ENCODE measurements around the gene CIDEB.

The CIDEB gene

DNA sequence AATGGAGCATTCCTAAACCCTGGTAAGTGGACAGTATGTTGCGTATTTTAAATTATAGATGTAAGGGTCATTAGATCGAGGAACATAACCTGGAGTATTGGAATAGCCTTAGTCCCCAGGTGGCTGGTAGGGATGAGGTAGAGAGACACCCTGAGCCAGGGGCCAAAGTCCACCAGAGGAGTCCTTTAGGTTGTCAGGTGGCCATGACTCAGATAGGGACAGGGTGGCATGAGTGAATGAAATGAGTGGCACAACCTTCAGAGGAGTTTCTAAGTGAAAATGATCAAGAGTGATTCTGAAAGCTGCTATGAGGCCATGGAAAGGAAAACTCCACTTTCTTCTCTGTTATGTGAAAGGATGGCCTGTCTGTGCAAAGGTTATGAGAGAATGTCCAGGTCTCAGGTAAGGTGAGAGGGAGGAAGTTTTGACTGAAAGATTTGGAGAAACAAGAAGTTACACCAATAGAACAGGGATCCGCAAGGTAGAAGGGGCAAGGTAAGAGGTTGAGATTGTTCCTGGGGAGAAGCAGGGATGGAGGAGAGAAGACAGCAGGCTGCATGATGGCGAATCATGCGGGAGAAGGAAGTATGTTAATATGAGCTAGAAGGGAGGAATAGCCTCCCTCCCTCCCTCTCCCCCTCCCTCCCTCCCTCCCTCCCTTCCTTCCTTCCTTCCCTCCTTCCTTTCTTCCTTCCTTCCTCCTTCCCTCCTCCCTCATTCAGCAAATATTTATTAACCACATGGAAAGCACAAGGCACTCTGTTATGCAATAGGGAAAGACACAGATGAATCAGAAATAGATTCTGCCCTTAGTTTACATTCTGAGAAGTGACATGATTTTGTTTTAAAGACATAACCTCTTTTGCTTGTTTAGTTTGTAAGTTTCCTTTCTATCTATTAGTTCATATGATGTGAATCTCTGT is 46.0 kb upstream of the CIDEB start:
- Histone ChIP-seq H3K27ac (ENCODE audit: low read depth, low read length) (no peak overlapping the region), H3K27me3 (ENCODE audit: low read length) (no peaks in the 10 kb centered on the region), H3K36me3 (ENCODE audit: low read length) (no peaks in the 10 kb centered on the region), H3K9me2 (replicated peaks; ENCODE audit: insufficient read depth, low read length) (no peaks in the 10 kb centered on the region), H2AFZ (ENCODE audit: low read depth, low read length, severe bottlenecking) (no peak overlapping the region), H3K4me2 (ENCODE audit: low read depth, low read length, poor library complexity, severe bottlenecking) (no peak overlapping the region), H3K79me2 (ENCODE audit: insufficient read depth, low read length) (no peaks in the 10 kb centered on the region), H3K9ac (ENCODE audit: low read length) (no peak overlapping the region), H4K20me1 (ENCODE audit: low read depth, low read length) (no peaks in the 10 kb centered on the region), H3F3A (ENCODE audit: insufficient read depth) (no peaks in the 10 kb centered on the region), H3K9me3 (ENCODE audit: insufficient read depth, low read length) (no peaks in the 10 kb centered on the region), H3K4me3 (ENCODE audit: insufficient read depth, low read length, poor library complexity, severe bottlenecking) (no peak overlapping the region)
- no peak for TF ChIP-seq EZH2phosphoT487 (conservative IDR thresholded peaks at IDR 0.05; ENCODE audit: low read length)
- TF ChIP-seq, protein P1, sequence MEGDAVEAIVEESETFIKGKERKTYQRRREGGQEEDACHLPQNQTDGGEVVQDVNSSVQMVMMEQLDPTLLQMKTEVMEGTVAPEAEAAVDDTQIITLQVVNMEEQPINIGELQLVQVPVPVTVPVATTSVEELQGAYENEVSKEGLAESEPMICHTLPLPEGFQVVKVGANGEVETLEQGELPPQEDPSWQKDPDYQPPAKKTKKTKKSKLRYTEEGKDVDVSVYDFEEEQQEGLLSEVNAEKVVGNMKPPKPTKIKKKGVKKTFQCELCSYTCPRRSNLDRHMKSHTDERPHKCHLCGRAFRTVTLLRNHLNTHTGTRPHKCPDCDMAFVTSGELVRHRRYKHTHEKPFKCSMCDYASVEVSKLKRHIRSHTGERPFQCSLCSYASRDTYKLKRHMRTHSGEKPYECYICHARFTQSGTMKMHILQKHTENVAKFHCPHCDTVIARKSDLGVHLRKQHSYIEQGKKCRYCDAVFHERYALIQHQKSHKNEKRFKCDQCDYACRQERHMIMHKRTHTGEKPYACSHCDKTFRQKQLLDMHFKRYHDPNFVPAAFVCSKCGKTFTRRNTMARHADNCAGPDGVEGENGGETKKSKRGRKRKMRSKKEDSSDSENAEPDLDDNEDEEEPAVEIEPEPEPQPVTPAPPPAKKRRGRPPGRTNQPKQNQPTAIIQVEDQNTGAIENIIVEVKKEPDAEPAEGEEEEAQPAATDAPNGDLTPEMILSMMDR (IDR thresholded peaks at IDR 0.05; ENCODE audit: insufficient read depth, low read length, poor library complexity, severe bottlenecking) = no peak

DNA sequence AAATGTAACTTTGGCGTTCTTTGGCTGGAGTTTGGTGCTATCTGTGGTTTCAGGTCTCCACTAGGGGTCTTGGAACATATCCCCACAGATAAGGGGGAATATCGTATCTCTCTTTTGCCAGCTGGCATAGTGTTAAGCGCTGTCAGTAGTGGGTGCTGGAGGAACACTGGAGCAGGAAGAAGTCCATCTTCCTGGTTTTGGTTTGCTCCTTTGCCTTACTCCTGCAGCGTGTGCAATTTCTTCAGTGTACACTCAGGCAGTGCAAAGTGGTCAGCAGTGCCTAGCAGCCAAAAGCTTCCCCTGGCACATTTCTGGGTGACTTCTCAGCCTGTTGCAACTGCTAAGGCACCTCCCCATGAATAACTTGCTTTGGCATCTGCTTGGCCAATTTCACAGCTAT is 43.7 kb upstream of the CIDEB start:
- Histone ChIP-seq H3K9ac (ENCODE audit: low read length) (no peak overlapping the region), H3K4me3 (ENCODE audit: insufficient read depth, low read length, poor library complexity, severe bottlenecking) (no peak overlapping the region), H3K27ac (ENCODE audit: low read depth, low read length) (no peak overlapping the region), H3K36me3 (ENCODE audit: low read length) (no peaks in the 10 kb centered on the region), H3K4me2 (ENCODE audit: low read depth, low read length, poor library complexity, severe bottlenecking) (no peak overlapping the region), H3K79me2 (ENCODE audit: insufficient read depth, low read length) (no peaks in the 10 kb centered on the region), H4K20me1 (ENCODE audit: low read depth, low read length) (no peaks in the 10 kb centered on the region), H3K27me3 (ENCODE audit: low read length) (no peaks in the 10 kb centered on the region), H3K9me3 (ENCODE audit: insufficient read depth, low read length) (no peaks in the 10 kb centered on the region), H2AFZ (ENCODE audit: low read depth, low read length, severe bottlenecking) (no peak overlapping the region), H3K9me2 (replicated peaks; ENCODE audit: insufficient read depth, low read length) (no peaks in the 10 kb centered on the region), H3F3A (ENCODE audit: insufficient read depth) (no peaks in the 10 kb centered on the region)
- no peak for TF ChIP-seq EZH2phosphoT487 (conservative IDR thresholded peaks at IDR 0.05; ENCODE audit: low read length)
- TF ChIP-seq, protein P1 (IDR thresholded peaks at IDR 0.05; ENCODE audit: insufficient read depth, low read length, poor library complexity, severe bottlenecking) = no peak

DNA sequence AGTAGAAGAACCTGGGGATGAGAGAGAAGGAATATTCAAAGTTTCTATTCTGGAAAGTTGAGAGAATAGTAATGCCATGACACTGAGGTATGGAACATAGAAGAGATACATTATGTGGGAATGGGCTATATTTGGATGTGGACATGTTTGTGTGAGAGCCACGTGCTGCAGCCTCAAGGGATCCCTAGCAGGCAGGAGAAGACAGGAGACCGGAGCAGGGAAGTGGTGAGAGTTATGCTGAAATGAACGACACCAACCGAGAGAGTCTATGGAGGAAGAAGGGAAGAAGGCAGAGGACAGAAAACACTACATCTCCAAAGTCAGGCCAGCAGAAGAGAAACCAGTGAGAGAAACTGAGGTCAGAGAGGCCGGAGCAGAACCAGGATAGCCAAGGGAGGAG is 42.0 kb upstream of the CIDEB start:
- Histone ChIP-seq H3F3A (ENCODE audit: insufficient read depth) (no peaks in the 10 kb centered on the region), H3K36me3 (ENCODE audit: low read length) (no peaks in the 10 kb centered on the region), H3K79me2 (ENCODE audit: insufficient read depth, low read length) (no peaks in the 10 kb centered on the region), H3K4me2 (ENCODE audit: low read depth, low read length, poor library complexity, severe bottlenecking) (no peak overlapping the region), H3K9me3 (ENCODE audit: insufficient read depth, low read length) (no peaks in the 10 kb centered on the region), H3K27ac (ENCODE audit: low read depth, low read length) (no peak overlapping the region), H3K4me3 (ENCODE audit: insufficient read depth, low read length, poor library complexity, severe bottlenecking) (no peak overlapping the region), H3K9me2 (replicated peaks; ENCODE audit: insufficient read depth, low read length) (no peaks in the 10 kb centered on the region), H4K20me1 (ENCODE audit: low read depth, low read length) (no peaks in the 10 kb centered on the region), H3K9ac (ENCODE audit: low read length) (no peak overlapping the region), H2AFZ (ENCODE audit: low read depth, low read length, severe bottlenecking) (no peak overlapping the region), H3K27me3 (ENCODE audit: low read length) (no peaks in the 10 kb centered on the region)
- no peak for TF ChIP-seq EZH2phosphoT487 (conservative IDR thresholded peaks at IDR 0.05; ENCODE audit: low read length)
- TF ChIP-seq, protein P1 (IDR thresholded peaks at IDR 0.05; ENCODE audit: insufficient read depth, low read length, poor library complexity, severe bottlenecking) = no peak
